Esophagus muscularis mucosa (tissue), 4 donors: ENCODE data around the gene ABCC12. TPM values are rescaled to one million over a fixed set of nuclear protein-coding genes. Genes with fewer than 3 reads are reported as not detected.
"Not testable (repeated sequence)": the region's sequence is repeated elsewhere in the genome, so short reads cannot be mapped to it uniquely, and the experiment has no call there.

Experiments used
- DNase-seq: peaks from one replicate; pipeline ENCODE4 v3.0.0-alpha.2; 2017; ENCODE audit errors: extremely low spot score
- H3K27ac ChIP-seq, 4 donors: fragments of 200-600 bp; sonication (generic); replicated peaks in 1 of 4; 1 replicate in 3 of 4; 2 replicates in 1 of 4; pipeline ENCODE4 v1.5.1; 2016 to 2019; ENCODE audit warnings: mild to moderate bottlenecking in 1 of 4
- H3K27me3 ChIP-seq, 4 donors: fragments of 200-600 bp; sonication (generic); one replicate each; pipeline versions ENCODE4 v1.5.1 to v1.6.0; 2016 to 2019
- H3K36me3 ChIP-seq, 4 donors: fragments of 200-600 bp; sonication (generic); one replicate each; pipeline ENCODE4 v1.5.1; 2016 to 2019
- H3K4me1 ChIP-seq, 4 donors: fragments of 200-600 bp; sonication (generic); one replicate each; pipeline ENCODE4 v1.5.1; 2016 to 2019
- H3K4me3 ChIP-seq, 4 donors: fragments of 200-600 bp; sonication (generic); 1 replicate in 2 of 4; 2 replicates in 2 of 4; pipeline ENCODE4 v1.5.1; 2016 to 2019; ENCODE audit warnings: mild to moderate bottlenecking in 4 of 4, moderate library complexity in 1 of 4
- H3K9me3 ChIP-seq, 4 donors: fragments of 200-600 bp; sonication (generic); 1 replicate in 3 of 4; 2 replicates in 1 of 4; pipeline ENCODE4 v1.5.1; 2016 to 2019
- EP300 ChIP-seq: sonication (generic); formaldehyde crosslinking; IDR thresholded peaks from one replicate; pipeline ENCODE4 v1.6.1; 2017; ENCODE audit warnings: antibody characterized with exemption
- POLR2A ChIP-seq: fragments of 450-650 bp; IDR thresholded peaks from one replicate; pipeline ENCODE4 v1.6.1; 2017; ENCODE audit warnings: antibody characterized with exemption, moderate library complexity, mild to moderate bottlenecking, low read depth
- POLR2AphosphoS5 ChIP-seq, 2 donors: sonication (generic); formaldehyde crosslinking; IDR thresholded peaks; one replicate each; pipeline ENCODE4 v1.6.1; 2017; ENCODE audit warnings: antibody characterized with exemption in 2 of 2
- WGBS: methylation state at CpG from one replicate; pipeline ENCODE4 v1.1.5; 2018; 5-methylcytosine and 5-hydroxymethylcytosine counted together
- intact Hi-C: fragments of 100-400 bp; cut with DNase I; formaldehyde crosslinking; loops from one replicate; pipeline ENCODE4 v1.15.1; 2023
- total RNA-seq, 4 donors: library from RNA; depleted of rRNA; stranded (reverse); fragments of >200 nt; gene quantifications; one replicate each; pipeline versions ENCODE4 v1.1.0 to v1.2.1, GENCODE V29; 2016
- TF ChIP-seq, protein P1 (sequence below), 3 experiments: fragments of 200-600 bp in 2 of 3; fragments of 450-650 bp in 1 of 3; sonication (generic) in 2 of 3; IDR thresholded peaks; one replicate each; pipeline ENCODE4 v1.5.1; 2017 to 2019; ENCODE audit warnings: antibody characterized with exemption in 3 of 3, mild to moderate bottlenecking in 2 of 3, moderate library complexity in 1 of 3

The ABCC12 gene
- total RNA-seq, 4 donors from 2014 or later = not detected

DNA sequence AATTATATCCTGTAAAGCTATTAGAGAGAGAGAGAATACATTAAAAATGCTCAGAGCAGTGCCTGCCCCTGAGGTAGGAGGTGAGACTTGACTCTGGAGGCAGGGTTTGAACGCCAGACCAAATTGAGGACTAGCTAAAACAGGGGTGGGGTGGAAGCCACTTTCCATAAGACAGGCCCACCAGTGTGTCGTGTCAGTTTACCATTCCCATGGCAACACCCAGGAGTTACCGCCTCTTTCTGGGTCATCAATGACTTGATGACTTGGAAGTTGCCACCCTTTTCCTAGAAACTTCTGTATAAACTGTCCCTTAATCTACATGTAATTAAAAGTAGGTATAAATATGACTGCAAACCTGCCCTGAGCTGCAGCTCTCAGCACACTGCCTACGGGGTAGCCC is 32.0 kb upstream of the ABCC12 start:
- no peaks in the 10 kb centered on the region for H3K27me3 ChIP-seq
- no peak for DNase-seq
- no peaks in the 10 kb centered on the region for H3K4me1 ChIP-seq
- no peak overlapping the region for H3K27ac ChIP-seq
- TF ChIP-seq, protein P1, sequence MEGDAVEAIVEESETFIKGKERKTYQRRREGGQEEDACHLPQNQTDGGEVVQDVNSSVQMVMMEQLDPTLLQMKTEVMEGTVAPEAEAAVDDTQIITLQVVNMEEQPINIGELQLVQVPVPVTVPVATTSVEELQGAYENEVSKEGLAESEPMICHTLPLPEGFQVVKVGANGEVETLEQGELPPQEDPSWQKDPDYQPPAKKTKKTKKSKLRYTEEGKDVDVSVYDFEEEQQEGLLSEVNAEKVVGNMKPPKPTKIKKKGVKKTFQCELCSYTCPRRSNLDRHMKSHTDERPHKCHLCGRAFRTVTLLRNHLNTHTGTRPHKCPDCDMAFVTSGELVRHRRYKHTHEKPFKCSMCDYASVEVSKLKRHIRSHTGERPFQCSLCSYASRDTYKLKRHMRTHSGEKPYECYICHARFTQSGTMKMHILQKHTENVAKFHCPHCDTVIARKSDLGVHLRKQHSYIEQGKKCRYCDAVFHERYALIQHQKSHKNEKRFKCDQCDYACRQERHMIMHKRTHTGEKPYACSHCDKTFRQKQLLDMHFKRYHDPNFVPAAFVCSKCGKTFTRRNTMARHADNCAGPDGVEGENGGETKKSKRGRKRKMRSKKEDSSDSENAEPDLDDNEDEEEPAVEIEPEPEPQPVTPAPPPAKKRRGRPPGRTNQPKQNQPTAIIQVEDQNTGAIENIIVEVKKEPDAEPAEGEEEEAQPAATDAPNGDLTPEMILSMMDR (IDR thresholded peaks at IDR 0.05) = no peak
- TF ChIP-seq POLR2AphosphoS5 (IDR thresholded peaks at IDR 0.05) = no peak
- TF ChIP-seq EP300 = no peak
- no peak for TF ChIP-seq POLR2A
- H3K9me3 ChIP-seq = no peaks in the 10 kb centered on the region
- intact Hi-C loops = no loop called here
- no peak overlapping the region for H3K4me3 ChIP-seq
- WGBS = 87% methylated on average over 4 of the region's 4 CpGs
- no peaks in the 10 kb centered on the region for H3K36me3 ChIP-seq

DNA sequence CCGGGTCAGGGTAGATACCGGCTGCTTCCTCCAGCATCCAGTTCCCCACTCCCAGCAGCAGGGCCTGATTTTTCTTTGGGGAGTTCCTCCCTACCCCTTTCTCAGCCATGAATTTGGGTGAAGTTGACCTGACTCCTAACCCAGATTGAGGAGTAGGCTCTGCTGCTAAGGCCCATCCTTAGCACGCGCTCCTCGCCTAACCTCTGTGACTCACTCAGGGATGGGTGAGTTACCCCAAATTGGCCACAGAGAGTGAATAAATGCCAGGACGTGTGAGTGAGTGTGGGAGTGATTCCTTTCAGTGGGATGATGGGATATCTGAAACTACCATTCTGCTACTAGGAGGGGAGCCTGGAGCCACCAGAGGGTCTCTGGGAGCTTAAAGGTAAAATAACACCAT is 28.9 kb upstream of the ABCC12 start:
- Histone ChIP-seq H3K4me1 (no peaks in the 10 kb centered on the region), H3K27ac (no peak overlapping the region), H3K36me3 (no peaks in the 10 kb centered on the region), H3K27me3 (no peaks in the 10 kb centered on the region), H3K4me3 (no peak overlapping the region), H3K9me3 (no peaks in the 10 kb centered on the region)
- no peak for DNase-seq
- intact Hi-C loops = no loop called here
- WGBS = 86% methylated on average over 6 of the region's 6 CpGs
- TF ChIP-seq POLR2A = no peak
- TF ChIP-seq EP300 = no peak
- TF ChIP-seq, protein P1 (IDR thresholded peaks at IDR 0.05) = no peak
- no peak for TF ChIP-seq POLR2AphosphoS5 (IDR thresholded peaks at IDR 0.05)

DNA sequence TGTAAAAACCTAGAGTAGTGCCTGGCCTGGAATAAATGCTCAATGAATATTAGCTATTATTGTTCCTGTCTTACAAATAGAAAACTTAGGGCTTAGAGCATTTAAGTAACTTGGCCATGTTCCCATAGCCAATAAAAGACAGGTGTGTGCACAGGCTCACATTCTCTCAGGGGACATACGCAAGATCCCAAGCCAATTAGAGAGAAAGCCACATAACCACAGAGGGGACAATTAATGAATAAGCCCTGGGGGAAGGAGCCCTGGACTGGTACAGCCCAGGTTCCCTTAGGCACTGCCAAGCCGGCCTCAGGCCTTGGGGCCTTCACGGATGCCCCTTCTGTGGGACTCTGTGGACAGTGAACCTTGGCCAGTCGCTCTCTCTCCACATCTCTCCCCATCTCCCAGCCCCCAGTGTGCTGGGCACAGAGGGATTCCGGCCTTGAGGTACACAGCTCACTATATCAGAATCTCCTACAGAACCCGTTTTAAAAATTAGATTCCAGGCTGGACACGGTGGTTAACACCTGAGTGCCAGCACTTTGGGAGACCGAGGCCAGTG is 27.3 kb upstream of the ABCC12 start:
- DNase-seq = no peak
- Histone ChIP-seq H3K27me3 (no peaks in the 10 kb centered on the region), H3K27ac (no peak overlapping the region), H3K4me3 (no peak overlapping the region), H3K36me3 (no peaks in the 10 kb centered on the region), H3K4me1 (no peaks in the 10 kb centered on the region), H3K9me3 (no peaks in the 10 kb centered on the region)
- 90% methylated on average over 8 of the region's 8 CpGs for WGBS
- intact Hi-C loops = no loop called here
- TF ChIP-seq, protein P1 (IDR thresholded peaks at IDR 0.05) = no peak
- TF ChIP-seq EP300 = no peak
- no peak for TF ChIP-seq POLR2A
- TF ChIP-seq POLR2AphosphoS5 (IDR thresholded peaks at IDR 0.05) = no peak

DNA sequence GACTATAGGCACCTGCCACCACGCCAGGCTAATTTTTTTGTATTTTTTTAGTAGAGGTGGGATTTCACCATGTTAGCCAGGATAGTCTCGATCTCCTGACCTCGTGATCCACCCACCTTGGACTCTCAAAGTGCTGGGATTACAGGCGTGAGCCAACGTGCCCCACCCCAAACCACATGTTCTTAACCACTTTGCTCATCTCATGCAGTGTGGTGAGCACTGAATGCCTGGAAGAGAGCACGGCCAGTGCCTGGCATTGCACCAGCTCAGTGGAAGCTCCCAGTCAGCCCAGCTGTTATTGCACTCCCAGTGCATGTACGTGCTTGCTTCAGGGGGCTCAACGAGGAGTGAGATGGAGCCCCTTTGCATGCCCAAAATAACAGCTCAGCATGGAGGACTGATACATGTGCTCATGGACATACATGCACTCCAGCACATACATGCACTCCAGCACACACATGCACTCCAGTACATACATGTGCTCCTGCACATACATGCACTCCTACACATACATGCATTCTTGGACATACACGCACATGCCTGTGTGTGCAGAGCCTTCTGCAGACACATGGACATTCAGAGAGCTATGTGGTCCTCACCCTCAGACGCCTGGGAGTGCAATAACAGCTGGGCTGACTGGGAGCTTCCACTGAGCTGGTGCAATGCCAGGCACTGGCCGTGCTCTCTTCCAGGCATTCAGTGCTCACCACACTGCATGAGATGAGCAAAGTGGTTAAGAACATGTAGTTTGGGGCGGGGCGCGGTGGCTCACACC is 26.1 kb upstream of the ABCC12 start:
- H3K9me3 ChIP-seq, intact Hi-C loops, H3K27me3 ChIP-seq, DNase-seq, H3K4me1 ChIP-seq, H3K27ac ChIP-seq, H3K4me3 ChIP-seq, H3K36me3 ChIP-seq: not testable (repeated sequence)
- WGBS = 78% methylated on average over 12 of the region's 14 CpGs

DNA sequence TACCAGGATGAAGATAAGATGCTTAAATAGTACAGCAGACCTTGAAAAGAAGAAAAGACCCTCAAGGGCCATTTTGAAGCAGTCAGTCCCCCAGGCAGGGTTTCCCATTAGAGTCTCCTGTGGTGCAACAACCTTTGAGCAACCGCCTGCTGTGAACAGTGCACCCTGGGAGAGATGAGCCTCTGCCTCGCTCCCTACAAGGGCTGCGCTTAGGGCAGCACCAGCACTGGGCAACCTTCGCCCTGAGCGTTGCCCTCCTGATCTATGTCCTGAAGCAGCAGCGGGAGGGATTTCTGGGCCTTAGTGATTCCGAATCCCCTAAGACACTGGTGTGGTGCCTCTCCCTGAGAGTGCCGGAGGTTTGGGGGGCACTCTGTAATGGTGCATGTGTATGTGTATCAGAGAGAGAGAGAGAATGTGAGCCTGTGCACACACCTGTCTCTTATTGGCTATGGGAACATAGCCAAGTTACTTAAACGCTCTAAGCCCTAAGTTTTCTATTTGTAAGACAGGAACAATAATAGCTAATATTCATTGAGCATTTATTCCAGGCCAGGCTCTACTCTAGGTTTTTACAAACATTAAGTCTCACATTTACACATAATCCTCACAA is 25.2 kb upstream of the ABCC12 start:
- DNase-seq = no peak
- peaks cover 0 to 9% (median 0%) of the 10 kb centered on the region in 4 donors for H3K27me3 ChIP-seq
- WGBS = 85% methylated on average over 9 of the region's 9 CpGs
- intact Hi-C loops = no loop called here
- H3K9me3 ChIP-seq = no peaks in the 10 kb centered on the region
- H3K36me3 ChIP-seq = no peaks in the 10 kb centered on the region
- no peak for TF ChIP-seq POLR2AphosphoS5 (IDR thresholded peaks at IDR 0.05)
- no peak for TF ChIP-seq EP300
- no peak for TF ChIP-seq POLR2A
- TF ChIP-seq, protein P1 (IDR thresholded peaks at IDR 0.05) = no peak
- no peaks in the 10 kb centered on the region for H3K4me1 ChIP-seq
- no peak overlapping the region for H3K4me3 ChIP-seq
- no peak overlapping the region for H3K27ac ChIP-seq
